Frontal cortex (tissue), 4 donors: ENCODE data around the gene DTWD1. TPM values are rescaled to one million over a fixed set of nuclear protein-coding genes. Genes with fewer than 3 reads are reported as not detected.
"Not testable (repeated sequence)": the region's sequence is repeated elsewhere in the genome, so short reads cannot be mapped to it uniquely, and the experiment has no call there.

Source experiments
- DNase-seq, 2 donors: peaks; one replicate each; pipeline ENCODE4 v3.0.0; 2012; ENCODE audit warnings: low spot score in 2 of 2
- FAIRE-seq: peaks from 2 replicates; lab custom pipeline; 2012; peaks lifted over from hg19 to GRCh38; lab: Jason Lieb, UNC
- total RNA-seq: library from RNA; depleted of rRNA; stranded (reverse); fragments of >200 nt; gene quantifications from one replicate; pipeline ENCODE4 v1.2.3, GENCODE V29; 2014
- donor health status: control.
- donor health status: control.
- donor health status: control.

DTWD1 gene, protein sequence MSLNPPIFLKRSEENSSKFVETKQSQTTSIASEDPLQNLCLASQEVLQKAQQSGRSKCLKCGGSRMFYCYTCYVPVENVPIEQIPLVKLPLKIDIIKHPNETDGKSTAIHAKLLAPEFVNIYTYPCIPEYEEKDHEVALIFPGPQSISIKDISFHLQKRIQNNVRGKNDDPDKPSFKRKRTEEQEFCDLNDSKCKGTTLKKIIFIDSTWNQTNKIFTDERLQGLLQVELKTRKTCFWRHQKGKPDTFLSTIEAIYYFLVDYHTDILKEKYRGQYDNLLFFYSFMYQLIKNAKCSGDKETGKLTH
- 34.2 TPM for total RNA-seq

DNA sequence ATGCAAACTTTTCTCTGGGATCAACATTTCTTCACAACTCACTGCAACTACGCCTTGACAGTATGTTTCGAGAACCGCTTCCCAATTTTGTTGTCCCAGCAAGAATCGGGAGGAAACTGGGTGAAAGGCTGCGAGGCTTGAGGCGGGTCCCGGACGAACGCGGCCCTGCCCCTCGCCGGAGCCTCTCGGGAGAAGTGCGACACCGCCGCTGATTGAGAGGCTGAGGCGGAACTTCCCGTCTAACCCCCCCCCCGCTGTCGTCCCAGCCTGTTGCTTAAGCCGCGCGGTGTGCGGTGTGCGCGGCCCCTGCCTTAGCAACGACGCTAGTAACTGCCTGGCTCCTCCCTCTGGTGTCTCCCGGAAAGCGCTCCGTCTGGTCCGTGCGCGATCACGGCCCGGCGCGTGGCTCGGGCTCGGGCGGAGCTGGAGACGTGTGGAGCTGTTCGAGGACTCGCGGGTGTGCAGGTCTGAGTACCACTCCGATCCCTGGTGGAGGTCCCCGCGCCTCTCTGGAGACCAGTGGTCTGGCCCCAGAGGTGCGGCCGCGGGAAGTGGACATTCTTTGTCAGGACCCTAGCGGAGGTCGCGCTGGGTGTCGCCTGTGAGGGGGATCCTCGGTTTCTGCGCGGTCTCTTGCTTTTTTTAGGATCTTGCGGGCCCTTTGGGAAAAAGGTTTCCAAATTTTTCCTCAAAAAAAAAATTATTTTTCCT is at the start of gene DTWD1, which contains the start of gene FAM227B:
DTWD1 (plus strand) TSS at position 391 of the 711 bp plus-strand sequence. CDS start 4,120 bp downstream, outside the sequence.
FAM227B (minus strand) TSS at position 161 of the 711 bp plus-strand sequence. CDS start 5,647 bp downstream, outside the sequence.
- DNase-seq (peak; percentile 72 to 85), FAIRE-seq (no peak)

DNA sequence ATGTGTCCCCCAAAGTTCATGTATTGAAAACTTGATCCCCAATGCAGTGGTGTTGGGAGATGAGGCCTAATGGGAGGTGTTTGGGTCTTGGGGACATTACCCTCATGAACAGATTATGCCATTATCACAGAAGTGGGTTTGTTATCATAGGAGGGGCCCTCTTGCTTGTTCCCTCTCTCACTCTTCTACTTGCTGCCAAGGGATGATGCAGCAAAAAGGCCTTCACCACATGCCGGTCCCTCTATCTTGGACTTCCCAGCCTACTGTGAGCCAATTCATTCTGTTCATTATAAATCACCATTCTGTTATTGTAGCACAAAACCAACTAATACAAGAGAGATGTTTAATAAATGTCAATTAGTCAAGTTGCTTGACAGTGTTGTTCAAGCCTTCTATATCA is 47.4 kb upstream of the DTWD1 start:
- FAIRE-seq = no peak
- DNase-seq = no peak

GRCh38 chr15:49589030-49589429 is 31.8 kb upstream of the DTWD1 start:
- FAIRE-seq = no peak
- DNase-seq = no peak

DNA sequence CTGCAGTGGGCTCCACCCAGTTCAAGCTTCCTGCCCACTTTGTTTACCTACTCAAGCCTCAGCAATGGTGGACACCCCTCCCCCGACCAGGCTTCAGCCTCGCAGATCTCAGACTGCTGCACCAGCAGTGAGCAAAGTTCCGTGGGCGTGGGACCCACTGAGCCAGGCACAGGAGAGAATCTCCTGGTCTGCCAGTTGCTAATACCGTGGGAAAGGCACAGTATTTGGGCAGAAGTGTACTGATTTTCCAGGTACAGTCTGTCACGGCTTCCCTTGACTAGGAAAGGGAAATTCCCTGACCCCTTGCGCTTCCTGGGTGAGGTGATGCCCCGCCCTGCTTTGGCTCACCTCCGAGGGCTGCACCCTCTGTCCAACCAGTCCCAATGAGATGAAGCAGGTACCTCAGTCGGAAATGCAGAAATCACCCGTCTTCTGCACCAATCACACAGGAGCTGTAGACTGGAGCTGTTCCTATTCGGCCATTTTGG is 28.0 kb upstream of the DTWD1 start:
- not testable (repeated sequence) for DNase-seq

GRCh38 chr15:49604625-49605409 is 16.0 kb upstream of the DTWD1 start:
- DNase-seq (no peak), FAIRE-seq (no peak)

More for the DNA sequence above, 28.0 kb upstream of the DTWD1 start:
- FAIRE-seq = not testable (repeated sequence)

GRCh38 chr15:49605588-49605987 is 15.3 kb upstream of the DTWD1 start:
- DNase-seq (no peak), FAIRE-seq (no peak)

DNA sequence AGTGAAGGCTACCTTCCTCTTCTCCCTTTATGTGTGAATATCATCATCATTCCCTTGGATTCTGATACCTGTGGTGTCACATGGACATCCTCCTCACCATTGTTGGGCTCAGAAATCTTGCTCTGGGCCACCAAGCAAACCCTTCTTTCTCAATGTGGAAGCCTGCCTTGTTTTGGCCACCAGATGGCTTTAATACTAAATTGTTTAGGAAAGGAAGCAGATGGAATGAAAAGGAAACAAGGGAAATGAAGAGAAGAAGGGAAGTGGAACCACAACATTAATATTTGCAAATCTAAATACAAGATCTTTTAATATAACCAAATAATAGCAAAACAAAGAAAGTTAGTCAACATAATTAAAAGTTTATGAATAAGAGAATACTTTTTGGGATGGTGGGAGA is 14.3 kb upstream of the DTWD1 start:
- DNase-seq (no peak), FAIRE-seq (no peak)

GRCh38 chr15:49610157-49610918 is 10.5 kb upstream of the DTWD1 start:
- FAIRE-seq = peak; percentile 69

DNA sequence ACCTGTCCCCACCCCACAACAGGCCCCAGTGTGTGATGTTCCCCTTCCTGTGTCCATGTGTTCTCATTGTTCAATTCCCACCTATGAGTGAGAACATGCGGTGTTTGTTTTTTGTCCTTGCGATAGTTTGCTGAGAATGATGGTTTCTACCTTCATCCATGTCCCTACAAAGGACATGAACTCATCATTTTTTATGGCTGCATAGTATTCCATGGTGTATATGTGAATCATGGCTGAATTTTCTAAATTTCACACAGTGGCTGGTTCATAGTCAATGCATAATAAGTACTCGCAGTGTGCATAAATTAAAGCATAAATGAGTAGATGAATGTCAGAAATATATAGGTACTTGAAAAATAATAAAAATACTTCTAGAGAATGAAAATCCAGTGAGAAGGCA is 8.6 kb upstream of the DTWD1 start:
- not testable (repeated sequence) for DNase-seq, FAIRE-seq

More at GRCh38 chr15:49610157-49610918, 10.5 kb upstream of the DTWD1 start:
- DNase-seq = no peak

DNA sequence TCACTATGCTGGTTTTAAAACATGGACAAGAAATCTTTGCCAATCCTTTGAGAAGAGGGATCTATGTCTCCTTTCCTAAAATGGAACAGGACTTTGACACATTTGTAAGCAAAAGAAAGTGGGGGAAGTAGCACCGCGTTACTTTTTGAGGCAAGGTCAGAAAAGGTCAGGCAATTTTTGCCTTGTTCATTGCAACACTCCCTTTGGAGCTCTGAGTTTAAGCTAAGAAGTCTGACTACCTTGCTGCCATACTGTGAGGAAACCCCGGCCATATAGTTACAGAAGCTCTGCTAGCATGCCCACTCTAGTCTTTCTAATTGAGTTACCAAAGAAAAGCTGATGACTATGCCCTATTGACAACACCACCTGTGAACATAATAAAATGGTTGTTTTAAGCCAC is 1.6 kb upstream of the DTWD1 start:
- no peak for FAIRE-seq
- no peak for DNase-seq

DNA sequence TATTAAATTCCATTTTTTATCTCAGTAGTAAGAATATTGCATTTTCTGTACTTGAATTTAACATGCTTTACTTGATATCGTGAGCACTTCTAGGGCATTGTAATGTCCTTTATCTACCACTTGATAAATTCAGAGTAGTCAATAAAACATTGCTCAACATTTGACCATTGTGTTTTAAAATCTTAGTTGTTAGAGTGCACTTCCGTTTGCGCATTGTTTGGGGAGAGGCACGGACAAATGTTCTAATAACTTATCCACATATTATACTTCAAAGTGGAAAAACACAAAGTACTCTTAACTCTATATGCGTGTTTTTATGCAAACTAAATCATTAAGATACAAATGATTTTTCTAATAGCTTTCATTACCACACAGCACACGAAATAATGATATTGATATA is 649 bp upstream of the DTWD1 start:
- no peak for FAIRE-seq
- no peak for DNase-seq

DNA sequence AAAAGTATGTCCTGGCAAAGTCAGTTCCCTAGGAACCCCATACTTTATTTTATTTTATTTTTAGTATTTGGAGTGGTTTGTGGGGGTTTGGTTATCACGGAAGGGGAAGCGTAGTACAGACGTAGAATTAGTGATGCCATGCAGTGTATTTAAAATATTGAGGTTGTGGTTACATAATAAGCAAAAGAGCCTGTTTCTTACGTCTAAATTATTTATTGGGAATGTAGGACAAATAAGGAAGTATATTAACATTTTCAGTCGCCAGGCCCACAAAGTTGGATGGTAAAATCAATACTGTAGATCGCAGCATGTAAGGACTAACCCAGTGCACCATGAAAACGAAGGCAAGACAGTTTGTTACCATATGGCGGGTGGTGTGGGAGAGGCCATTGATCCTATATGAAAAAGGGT is 558 bp downstream of the DTWD1 start:
- FAIRE-seq = no peak
- DNase-seq = no peak

- FAIRE-seq = no peak
- no peak for DNase-seq
Observed at GRCh38 chr15:49621887-49622286, 1.0 kb downstream of the DTWD1 start.

GRCh38 chr15:49622561-49622960 is 1.7 kb downstream of the DTWD1 start:
- FAIRE-seq = no peak
- DNase-seq = no peak

- FAIRE-seq = no peak
- DNase-seq = no peak
Observed at GRCh38 chr15:49624056-49624455, 3.2 kb downstream of the DTWD1 start.

DNA sequence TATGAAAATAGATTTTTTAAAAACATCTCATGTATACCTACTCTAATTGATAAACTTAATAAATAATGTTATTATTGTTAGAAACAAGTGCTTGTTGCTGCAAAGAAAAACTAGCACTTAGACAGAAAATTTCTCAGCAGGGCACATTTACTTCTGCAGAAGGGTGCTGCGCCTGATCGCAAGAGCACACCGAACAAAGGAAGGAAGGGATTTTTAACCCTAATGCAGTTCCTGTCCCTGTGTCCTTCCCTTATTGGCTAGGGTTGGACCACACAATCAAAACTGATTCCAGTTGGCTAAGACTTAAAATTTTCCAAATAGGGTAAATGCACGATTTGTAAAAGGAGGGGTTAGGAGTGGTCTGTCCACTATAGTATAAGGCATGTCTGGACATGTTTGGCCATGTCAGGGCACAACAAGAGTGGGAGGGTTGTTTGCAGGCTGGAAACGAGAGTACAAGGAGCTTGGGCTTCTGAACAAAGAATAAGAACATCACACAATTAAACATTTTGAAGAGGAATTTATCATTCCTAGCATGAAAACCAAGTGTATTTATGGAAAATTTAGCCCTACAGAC is 4.7 kb downstream of the DTWD1 start:
- no peak for FAIRE-seq
- no peak for DNase-seq

- FAIRE-seq = no peak
- no peak for DNase-seq
Observed at GRCh38 chr15:49627407-49627877, 6.6 kb downstream of the DTWD1 start.

- FAIRE-seq (no peak), DNase-seq (no peak)
Observed at GRCh38 chr15:49628379-49628778, 7.5 kb downstream of the DTWD1 start.

DNA sequence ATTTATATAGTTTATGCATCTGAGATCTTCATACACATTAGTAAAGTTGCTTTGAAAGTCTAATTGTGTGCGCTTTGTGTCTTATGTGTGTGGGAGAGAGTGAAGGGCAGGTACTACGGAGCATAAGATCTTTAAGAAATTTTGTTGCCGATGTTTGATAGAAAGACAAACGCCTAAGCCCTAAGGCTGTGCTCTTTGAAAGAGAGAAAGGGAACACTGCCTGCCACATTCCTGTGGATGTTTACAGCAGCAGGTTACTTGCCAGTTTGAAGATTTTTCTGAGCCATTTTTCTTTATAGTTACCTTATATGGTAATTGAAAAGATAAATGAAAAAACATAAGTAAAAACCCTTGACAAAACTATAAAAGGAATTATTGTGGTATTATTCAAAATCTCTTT is 17.0 kb downstream of the DTWD1 start:
- FAIRE-seq (no peak), DNase-seq (no peak)
